ENCODE data around the gene DSG4. TPM values are rescaled to one million over a fixed set of nuclear protein-coding genes. Genes with fewer than 3 reads are reported as not detected.

Gene DSG4
- total RNA-seq, 2 experiments from 2014 or later, result not detected

DNA sequence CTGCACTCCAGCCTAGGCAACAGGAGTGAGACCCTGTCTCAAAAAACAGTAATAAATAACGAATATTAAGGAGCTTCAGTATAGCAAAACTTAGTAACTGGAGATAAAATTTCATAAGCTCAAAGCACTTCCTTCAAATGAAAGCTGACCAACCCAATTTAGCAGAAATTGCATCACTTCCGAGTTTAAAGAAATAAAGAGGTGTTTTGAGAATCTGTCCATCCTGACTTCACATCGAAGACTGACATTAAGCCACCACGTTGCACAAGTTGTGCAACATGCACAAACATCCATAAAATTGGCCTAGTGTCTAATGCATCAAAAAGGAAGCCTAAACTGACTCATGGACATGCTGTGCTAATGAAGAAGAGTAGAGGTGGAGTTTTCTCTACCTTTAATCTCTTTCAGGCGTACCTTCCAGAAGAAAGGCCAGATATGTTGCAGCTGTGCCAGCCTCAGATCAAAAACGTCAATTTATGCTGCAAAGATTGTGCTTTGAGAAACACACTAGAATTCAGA lies 63.3 kb downstream of the DSG4 start:
- peaks cover 1% of the 10 kb centered on the region for H3K27me3 Mint-ChIP-seq
- ATAC-seq (no peak), DNase-seq (no peak)
- no peak overlapping the region for H3K4me3 Mint-ChIP-seq
- no peak overlapping the region for H3K27ac Mint-ChIP-seq
- H3K36me3 Mint-ChIP-seq (ENCODE audit: low read depth), result no peaks in the 10 kb centered on the region
- CTCF ChIA-PET, result interaction anchor here (1.4 kb wide), 1 partner anchor 16 kb away, joined by 3 read pairs; no protein-coding TSS in a partner anchor
- intact Hi-C loops (cut with micrococcal nuclease), result no loop called here
- POLR2A ChIA-PET, result no interaction called here
- H3K4me1 Mint-ChIP-seq (ENCODE audit: low read depth), result no peaks in the 10 kb centered on the region
- TF ChIP-seq, protein P1, sequence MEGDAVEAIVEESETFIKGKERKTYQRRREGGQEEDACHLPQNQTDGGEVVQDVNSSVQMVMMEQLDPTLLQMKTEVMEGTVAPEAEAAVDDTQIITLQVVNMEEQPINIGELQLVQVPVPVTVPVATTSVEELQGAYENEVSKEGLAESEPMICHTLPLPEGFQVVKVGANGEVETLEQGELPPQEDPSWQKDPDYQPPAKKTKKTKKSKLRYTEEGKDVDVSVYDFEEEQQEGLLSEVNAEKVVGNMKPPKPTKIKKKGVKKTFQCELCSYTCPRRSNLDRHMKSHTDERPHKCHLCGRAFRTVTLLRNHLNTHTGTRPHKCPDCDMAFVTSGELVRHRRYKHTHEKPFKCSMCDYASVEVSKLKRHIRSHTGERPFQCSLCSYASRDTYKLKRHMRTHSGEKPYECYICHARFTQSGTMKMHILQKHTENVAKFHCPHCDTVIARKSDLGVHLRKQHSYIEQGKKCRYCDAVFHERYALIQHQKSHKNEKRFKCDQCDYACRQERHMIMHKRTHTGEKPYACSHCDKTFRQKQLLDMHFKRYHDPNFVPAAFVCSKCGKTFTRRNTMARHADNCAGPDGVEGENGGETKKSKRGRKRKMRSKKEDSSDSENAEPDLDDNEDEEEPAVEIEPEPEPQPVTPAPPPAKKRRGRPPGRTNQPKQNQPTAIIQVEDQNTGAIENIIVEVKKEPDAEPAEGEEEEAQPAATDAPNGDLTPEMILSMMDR (IDR thresholded peaks at IDR 0.05), result no peak
- peaks cover 3% of the 10 kb centered on the region for H3K9me3 Mint-ChIP-seq

DNA sequence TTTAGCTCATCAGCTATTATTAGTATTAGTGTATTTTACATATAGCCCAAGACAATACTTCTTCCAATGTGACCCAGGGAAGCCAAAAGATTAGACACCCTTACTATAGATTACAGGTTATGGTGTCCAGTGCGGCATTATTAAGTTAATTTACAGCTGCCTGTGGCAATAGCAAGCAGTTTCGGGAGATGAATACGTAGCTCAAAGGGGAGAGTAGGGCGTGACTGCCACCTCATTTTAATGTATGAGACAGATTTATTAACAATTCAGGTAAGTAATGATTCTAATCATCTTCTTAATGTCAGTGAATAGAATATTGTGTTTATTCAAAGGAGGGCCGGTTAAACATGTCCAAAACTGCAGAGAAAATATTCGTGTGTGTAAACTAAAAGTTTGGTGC lies 64.2 kb downstream of the DSG4 start:
- intact Hi-C loops (cut with micrococcal nuclease), result no loop called here
- Mint-ChIP-seq H3K4me3 (no peak overlapping the region), H3K27ac (no peak overlapping the region), H3K9me3 (peaks cover 2% of the 10 kb centered on the region), H3K36me3 (ENCODE audit: low read depth) (no peaks in the 10 kb centered on the region), H3K27me3 (peaks cover 1% of the 10 kb centered on the region), H3K4me1 (ENCODE audit: low read depth) (no peaks in the 10 kb centered on the region)
- TF ChIP-seq, protein P1 (IDR thresholded peaks at IDR 0.05), result no peak
- CTCF ChIA-PET, result no interaction called here
- no peak for ATAC-seq
- DNase-seq, result no peak
- POLR2A ChIA-PET, result no interaction called here

- H3K4me3 Mint-ChIP-seq, result no peak overlapping the region
- H3K4me1 Mint-ChIP-seq (ENCODE audit: low read depth), result no peaks in the 10 kb centered on the region
- no peak overlapping the region for H3K27ac Mint-ChIP-seq
- POLR2A ChIA-PET, result no interaction called here
- peaks cover 1% of the 10 kb centered on the region for H3K9me3 Mint-ChIP-seq
- ATAC-seq (no peak), DNase-seq (no peak)
- CTCF ChIA-PET, result no interaction called here
- no peaks in the 10 kb centered on the region for H3K36me3 Mint-ChIP-seq (ENCODE audit: low read depth)
- H3K27me3 Mint-ChIP-seq, result peaks cover 1% of the 10 kb centered on the region
- TF ChIP-seq, protein P1 (IDR thresholded peaks at IDR 0.05), result no peak
- intact Hi-C loops (cut with micrococcal nuclease), result no loop called here
Observed at GRCh38 chr18:31441493-31441892, 64.9 kb downstream of the DSG4 start.

DNA sequence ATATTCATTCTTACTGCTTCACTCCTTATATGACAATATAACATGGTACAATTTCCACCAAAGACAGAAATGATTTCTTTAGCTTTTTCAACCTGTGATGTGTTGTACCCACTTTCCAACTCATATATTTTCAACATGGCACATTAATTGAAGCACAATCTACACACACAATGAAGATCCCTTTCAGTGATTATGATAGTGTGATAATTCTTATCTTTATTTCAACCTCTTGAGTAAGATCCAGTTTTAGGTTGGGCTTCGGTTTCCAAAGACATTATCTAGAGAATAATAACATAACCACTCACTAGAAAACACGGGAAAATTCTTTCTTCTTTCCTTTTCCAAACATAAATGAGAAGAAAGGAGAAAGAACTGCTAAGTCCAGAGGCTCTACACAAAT lies 67.6 kb downstream of the DSG4 start:
- Mint-ChIP-seq H3K27ac (no peak overlapping the region), H3K4me1 (ENCODE audit: low read depth) (no peaks in the 10 kb centered on the region), H3K9me3 (peaks cover 1% of the 10 kb centered on the region), H3K4me3 (no peak overlapping the region), H3K36me3 (ENCODE audit: low read depth) (no peaks in the 10 kb centered on the region), H3K27me3 (peaks cover 1% of the 10 kb centered on the region)
- ChIA-PET CTCF (no interaction called here), POLR2A (no interaction called here)
- DNase-seq (no peak), ATAC-seq (no peak)
- intact Hi-C loops (cut with micrococcal nuclease), result no loop called here
- TF ChIP-seq, protein P1 (IDR thresholded peaks at IDR 0.05), result no peak

- Mint-ChIP-seq H3K27ac (no peak overlapping the region), H3K36me3 (ENCODE audit: low read depth) (no peaks in the 10 kb centered on the region), H3K9me3 (no peaks in the 10 kb centered on the region), H3K27me3 (no peaks in the 10 kb centered on the region), H3K4me1 (ENCODE audit: low read depth) (no peaks in the 10 kb centered on the region), H3K4me3 (no peak overlapping the region)
- ChIA-PET CTCF (no interaction called here), POLR2A (no interaction called here)
- intact Hi-C loops (cut with micrococcal nuclease), result no loop called here
- no peak for DNase-seq
- TF ChIP-seq, protein P1 (IDR thresholded peaks at IDR 0.05), result no peak
- no peak for ATAC-seq
Observed at GRCh38 chr18:31445908-31446307, 69.3 kb downstream of the DSG4 start.

All from activated CD8-positive, alpha-beta T cell treated with anti-CD3 and anti-CD28 coated beads for 36 hours (primary cell).